DOHH2 (cell line): ENCODE results near the gene HIPK2.

Source experiments
- H3F3A ChIP-seq: fragments of 200-600 bp; sonication (generic), shearing (Covaris generic); 2 replicates; pipeline ENCODE4 v1.6.0; 2016; ENCODE audit warnings: antibody characterized with exemption, mild to moderate bottlenecking; ENCODE audit not compliant: control insufficient read depth, insufficient read depth
- H3K27ac ChIP-seq: fragments of 200-600 bp; sonication (generic); 2 replicates; pipeline ENCODE4 v1.5.1; 2014; ENCODE audit warnings: low read depth, mild to moderate bottlenecking, low read length, moderate library complexity
- H3K27me3 ChIP-seq: fragments of 200-600 bp; sonication (generic); 2 replicates; pipeline ENCODE4 v1.6.1; 2014; ENCODE audit warnings: mild to moderate bottlenecking, low read length, mixed read lengths; ENCODE audit not compliant: control insufficient read depth
- H3K36me3 ChIP-seq: fragments of 200-600 bp; sonication (generic); 2 replicates; pipeline ENCODE4 v1.6.1; 2014; ENCODE audit warnings: mild to moderate bottlenecking, low read length, moderate library complexity, mixed read lengths; ENCODE audit not compliant: control insufficient read depth
- H3K4me1 ChIP-seq: fragments of 200-600 bp; sonication (generic); 2 replicates; pipeline ENCODE4 v1.6.1; 2014; ENCODE audit warnings: mild to moderate bottlenecking, low read length, mixed read lengths; ENCODE audit not compliant: control insufficient read depth
- H3K4me2 ChIP-seq: fragments of 200-600 bp; sonication (generic); 2 replicates; pipeline ENCODE4 v1.6.0; 2014; ENCODE audit warnings: mild to moderate bottlenecking, low read length, moderate library complexity
- H3K4me3 ChIP-seq: fragments of 200-600 bp; sonication (generic); 2 replicates; pipeline ENCODE4 v1.5.1; 2014; ENCODE audit warnings: mild to moderate bottlenecking, low read length, mixed read lengths
- H3K79me2 ChIP-seq: fragments of 200-600 bp; sonication (generic); 2 replicates; pipeline ENCODE4 v1.6.1; 2014; ENCODE audit warnings: mild to moderate bottlenecking, low read length, mixed read lengths; ENCODE audit not compliant: control insufficient read depth
- H3K9me2 ChIP-seq: fragments of 200-600 bp; sonication (generic); replicated peaks from 2 replicates; pipeline ENCODE4 v1.6.1; 2014; ENCODE audit warnings: mild to moderate bottlenecking, low read length, mixed read lengths; ENCODE audit not compliant: control insufficient read depth
- H3K9me3 ChIP-seq: fragments of 200-600 bp; sonication (generic); 2 replicates; pipeline ENCODE4 v1.6.1; 2014; ENCODE audit warnings: antibody characterized with exemption, low read length, mixed read lengths; ENCODE audit not compliant: control insufficient read depth, insufficient read depth
- H4K20me1 ChIP-seq: fragments of 200-600 bp; sonication (generic); 2 replicates; pipeline ENCODE4 v1.6.0; 2014; ENCODE audit warnings: low read depth, mild to moderate bottlenecking, antibody characterized with exemption, low read length, moderate library complexity; ENCODE audit not compliant: control insufficient read depth, insufficient read depth
- EZH2phosphoT487 ChIP-seq: fragments of 200-600 bp; sonication (generic); IDR thresholded peaks from 2 replicates; pipeline ENCODE4 v1.6.1; 2017; ENCODE audit warnings: borderline replicate concordance, mild to moderate bottlenecking, antibody characterized with exemption, low read length, moderate library complexity, mixed read lengths
- TF ChIP-seq, protein P1 (sequence below): fragments of 200-600 bp; sonication (generic); IDR thresholded peaks from one replicate; pipeline ENCODE4 v1.5.1; 2014; ENCODE audit warnings: antibody characterized with exemption, mild to moderate bottlenecking, low read depth, low read length; ENCODE audit not compliant: poor library complexity, severe bottlenecking

Gene HIPK2

DNA sequence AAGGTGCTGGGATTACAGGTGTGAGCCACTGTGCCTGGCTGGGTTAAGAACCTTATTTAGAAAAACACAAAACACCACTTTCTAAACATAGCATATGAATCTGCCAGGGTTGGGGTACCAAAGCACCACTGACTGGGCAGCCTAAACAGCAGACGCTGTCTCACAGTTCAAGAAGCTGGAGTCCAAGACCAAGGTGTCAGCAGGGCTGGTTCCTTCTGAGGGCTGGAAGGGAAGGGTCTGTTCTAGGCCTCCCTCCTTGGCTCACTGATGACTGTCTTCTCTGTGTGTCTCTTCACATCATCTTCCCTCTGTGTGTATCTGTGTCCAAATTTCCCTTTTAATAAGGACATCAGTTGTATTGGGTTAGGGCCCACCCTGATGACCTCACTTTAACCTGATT is 49.6 kb downstream of the HIPK2 start:
- H3K4me1 ChIP-seq = no peaks in the 10 kb centered on the region
- no peaks in the 10 kb centered on the region for H3K36me3 ChIP-seq
- no peaks in the 10 kb centered on the region for H3F3A ChIP-seq
- H4K20me1 ChIP-seq = no peaks in the 10 kb centered on the region
- no peak for TF ChIP-seq EZH2phosphoT487
- TF ChIP-seq, protein P1, sequence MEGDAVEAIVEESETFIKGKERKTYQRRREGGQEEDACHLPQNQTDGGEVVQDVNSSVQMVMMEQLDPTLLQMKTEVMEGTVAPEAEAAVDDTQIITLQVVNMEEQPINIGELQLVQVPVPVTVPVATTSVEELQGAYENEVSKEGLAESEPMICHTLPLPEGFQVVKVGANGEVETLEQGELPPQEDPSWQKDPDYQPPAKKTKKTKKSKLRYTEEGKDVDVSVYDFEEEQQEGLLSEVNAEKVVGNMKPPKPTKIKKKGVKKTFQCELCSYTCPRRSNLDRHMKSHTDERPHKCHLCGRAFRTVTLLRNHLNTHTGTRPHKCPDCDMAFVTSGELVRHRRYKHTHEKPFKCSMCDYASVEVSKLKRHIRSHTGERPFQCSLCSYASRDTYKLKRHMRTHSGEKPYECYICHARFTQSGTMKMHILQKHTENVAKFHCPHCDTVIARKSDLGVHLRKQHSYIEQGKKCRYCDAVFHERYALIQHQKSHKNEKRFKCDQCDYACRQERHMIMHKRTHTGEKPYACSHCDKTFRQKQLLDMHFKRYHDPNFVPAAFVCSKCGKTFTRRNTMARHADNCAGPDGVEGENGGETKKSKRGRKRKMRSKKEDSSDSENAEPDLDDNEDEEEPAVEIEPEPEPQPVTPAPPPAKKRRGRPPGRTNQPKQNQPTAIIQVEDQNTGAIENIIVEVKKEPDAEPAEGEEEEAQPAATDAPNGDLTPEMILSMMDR = no peak
- no peak overlapping the region for H3K27ac ChIP-seq
- H3K4me2 ChIP-seq = no peak overlapping the region
- no peaks in the 10 kb centered on the region for H3K9me2 ChIP-seq
- H3K4me3 ChIP-seq = no peak overlapping the region
- no peaks in the 10 kb centered on the region for H3K9me3 ChIP-seq
- no peaks in the 10 kb centered on the region for H3K79me2 ChIP-seq
- peaks cover 13% of the 10 kb centered on the region for H3K27me3 ChIP-seq

DNA sequence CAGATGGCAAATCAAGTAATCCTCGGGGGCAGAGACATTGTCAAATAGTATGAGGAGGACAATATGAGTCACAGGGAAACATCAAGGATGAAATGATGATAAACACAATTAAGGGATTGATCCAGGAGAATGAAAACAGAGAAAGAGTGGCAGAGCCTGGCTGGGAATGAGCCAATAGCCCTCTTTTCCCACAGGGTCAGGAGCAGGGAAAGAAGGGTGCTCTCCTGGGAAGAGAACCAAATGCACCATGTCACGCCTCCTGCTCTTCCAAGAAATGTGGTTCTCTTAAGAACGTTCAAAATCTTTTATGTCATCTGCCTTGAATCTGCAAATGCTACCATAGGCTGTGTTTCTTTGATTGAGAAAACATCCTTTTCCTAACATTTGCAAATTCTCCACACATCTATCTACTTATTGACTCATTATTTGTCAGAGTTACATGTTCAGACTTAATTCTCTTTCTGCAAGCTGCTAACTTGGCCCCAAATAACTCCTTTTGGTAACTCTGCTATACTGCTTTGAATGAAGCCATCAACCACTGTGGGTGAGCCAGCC is 50.6 kb downstream of the HIPK2 start:
- H3K27me3 ChIP-seq = peaks cover 13% of the 10 kb centered on the region
- H3K4me1 ChIP-seq = no peaks in the 10 kb centered on the region
- H3K4me2 ChIP-seq = no peak overlapping the region
- H3K9me3 ChIP-seq = no peaks in the 10 kb centered on the region
- TF ChIP-seq, protein P1 = no peak
- TF ChIP-seq EZH2phosphoT487 = no peak
- no peaks in the 10 kb centered on the region for H3F3A ChIP-seq
- H3K36me3 ChIP-seq = no peaks in the 10 kb centered on the region
- H3K27ac ChIP-seq = no peak overlapping the region
- H4K20me1 ChIP-seq = no peaks in the 10 kb centered on the region
- H3K79me2 ChIP-seq = no peaks in the 10 kb centered on the region
- H3K4me3 ChIP-seq = no peak overlapping the region
- H3K9me2 ChIP-seq = no peaks in the 10 kb centered on the region

DNA sequence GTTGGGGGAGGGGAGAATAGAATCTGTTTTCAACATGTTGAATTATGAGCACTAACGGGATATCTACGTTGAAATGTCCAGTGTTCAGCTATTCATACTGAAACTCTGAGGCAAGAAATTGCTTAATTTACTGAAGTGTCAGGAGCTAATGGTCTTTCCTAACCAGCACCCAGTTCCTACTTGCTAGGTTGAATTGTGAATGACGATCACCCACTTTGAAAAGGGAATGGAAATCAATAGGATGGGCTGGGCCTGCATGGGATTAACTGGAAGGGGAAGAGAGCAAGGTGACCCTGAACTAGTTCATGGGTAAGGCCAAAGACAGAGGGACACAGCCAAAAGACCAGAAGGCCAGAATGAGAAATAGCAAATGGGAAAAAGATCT is 51.3 kb downstream of the HIPK2 start:
- no peaks in the 10 kb centered on the region for H4K20me1 ChIP-seq
- H3K4me1 ChIP-seq = no peaks in the 10 kb centered on the region
- TF ChIP-seq, protein P1 = no peak
- no peak overlapping the region for H3K27ac ChIP-seq
- no peak overlapping the region for H3K4me2 ChIP-seq
- H3F3A ChIP-seq = no peaks in the 10 kb centered on the region
- no peaks in the 10 kb centered on the region for H3K36me3 ChIP-seq
- H3K9me3 ChIP-seq = no peaks in the 10 kb centered on the region
- no peaks in the 10 kb centered on the region for H3K9me2 ChIP-seq
- no peak overlapping the region for H3K4me3 ChIP-seq
- H3K79me2 ChIP-seq = no peaks in the 10 kb centered on the region
- H3K27me3 ChIP-seq = peaks cover 9% of the 10 kb centered on the region
